GM18507 (cell line): ENCODE results near the gene DXO.
A peak's percentile ranks its signal among the peaks of the same experiment; 100 is the strongest.

Experiments used
- DNase-seq: peaks from one replicate; pipeline ENCODE4 v3.0.0; 2011; ENCODE audit warnings: low read depth; ENCODE audit not compliant: insufficient read length; ENCODE audit errors: extremely low spot score
- FAIRE-seq: peaks from 2 replicates; lab custom pipeline; 2011; peaks lifted over from hg19 to GRCh38; lab: Jason Lieb, UNC

Gene DXO

DNA sequence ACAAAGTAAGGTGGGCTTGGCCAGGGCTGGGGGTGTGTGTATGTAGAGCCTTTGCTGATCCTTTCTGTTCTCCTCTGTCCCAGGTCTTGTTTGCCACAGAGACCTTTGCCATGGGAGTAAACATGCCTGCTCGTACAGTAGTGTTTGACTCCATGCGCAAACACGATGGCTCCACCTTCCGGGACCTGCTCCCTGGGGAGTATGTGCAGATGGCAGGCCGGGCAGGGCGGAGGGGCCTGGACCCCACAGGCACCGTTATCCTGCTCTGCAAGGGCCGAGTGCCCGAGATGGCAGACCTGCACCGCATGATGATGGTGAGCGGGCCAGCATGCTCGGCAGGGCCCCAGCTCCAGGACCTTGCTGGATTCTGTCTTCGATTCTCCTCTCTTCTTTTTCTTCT, 6.2 kb downstream of the DXO start:
- DNase-seq = no peak
- FAIRE-seq = no peak

DNA sequence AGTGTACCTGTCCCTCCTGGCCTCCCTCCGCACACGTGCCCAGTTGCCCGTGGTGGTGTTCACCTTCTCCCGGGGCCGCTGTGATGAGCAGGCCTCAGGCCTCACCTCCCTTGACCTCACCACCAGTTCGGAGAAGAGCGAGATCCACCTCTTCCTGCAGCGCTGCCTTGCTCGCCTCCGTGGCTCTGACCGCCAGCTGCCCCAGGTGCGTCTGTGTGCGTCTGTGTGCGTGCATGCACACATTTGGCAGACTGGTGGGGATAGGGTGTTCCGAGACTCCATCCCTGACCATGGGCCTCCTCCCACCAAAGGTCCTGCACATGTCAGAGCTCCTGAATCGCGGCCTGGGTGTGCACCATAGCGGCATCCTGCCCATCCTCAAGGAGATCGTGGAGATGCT, 8.0 kb downstream of the DXO start:
- DNase-seq = no peak
- FAIRE-seq = no peak

DNA sequence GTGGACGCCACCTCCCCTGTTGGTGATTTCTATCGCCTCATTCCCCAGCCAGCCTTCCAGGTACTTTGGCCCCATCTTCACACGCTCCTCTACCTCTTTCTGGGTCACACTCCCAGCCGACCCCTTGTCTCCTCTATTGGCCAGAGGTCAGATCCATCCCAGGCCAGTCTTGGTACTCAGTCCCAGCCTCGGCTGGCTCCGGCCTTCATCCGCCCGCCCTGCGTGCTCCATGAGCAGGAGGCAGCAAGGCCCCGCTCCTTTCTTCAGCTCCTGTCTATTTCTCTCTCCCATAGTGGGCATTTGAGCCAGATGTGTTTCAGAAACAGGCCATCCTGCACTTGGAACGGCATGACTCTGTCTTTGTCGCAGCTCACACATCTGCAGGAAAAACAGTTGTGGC, 10.3 kb downstream of the DXO start:
- no peak for FAIRE-seq
- DNase-seq = no peak

DNA sequence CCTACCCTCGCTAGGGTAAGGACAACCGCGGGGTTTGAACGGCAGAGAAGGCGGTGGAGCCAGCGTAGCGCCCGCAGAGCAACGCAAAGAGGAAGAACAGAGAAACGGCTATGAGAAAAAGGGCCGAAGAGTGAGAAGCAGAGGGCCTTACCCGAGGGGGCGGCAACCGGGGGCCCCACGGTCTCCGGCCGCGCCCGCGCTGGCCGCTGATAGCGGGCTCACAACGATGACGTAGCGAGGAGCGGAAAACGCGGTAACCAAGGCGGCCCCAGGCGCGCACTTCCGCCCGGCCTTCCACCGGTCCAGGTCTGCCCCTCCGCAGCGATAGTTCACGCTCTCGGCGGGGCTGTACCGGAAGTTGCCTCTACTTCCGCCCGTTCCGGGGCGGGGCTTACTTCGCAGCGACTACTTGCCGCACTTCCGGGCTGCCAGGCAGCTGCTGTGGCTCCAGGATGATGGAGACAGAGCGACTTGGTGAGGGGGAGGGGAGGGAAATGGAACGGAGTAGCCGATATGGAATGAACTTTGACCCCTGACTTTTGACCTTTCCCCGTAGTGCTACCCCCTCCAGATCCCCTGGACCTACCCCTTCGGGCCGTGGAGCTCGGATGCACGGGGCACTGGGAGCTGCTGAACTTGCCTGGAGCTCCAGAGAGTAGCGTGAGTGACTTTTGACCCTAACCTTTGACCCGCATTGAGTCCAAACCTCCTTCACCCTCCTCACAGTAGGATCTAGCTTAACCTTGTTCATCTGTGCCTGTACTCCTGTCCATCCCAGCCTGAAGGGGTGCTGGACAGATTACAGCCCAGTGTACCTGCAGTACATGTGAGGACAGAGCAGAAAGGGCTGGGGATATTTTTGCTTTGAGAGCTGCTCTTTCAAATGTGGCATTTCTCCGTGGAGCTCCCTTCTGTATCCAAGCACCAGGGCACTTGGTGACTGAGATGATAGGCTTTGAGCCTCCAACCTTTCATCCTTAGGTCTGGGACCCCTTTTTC, 12.9 kb downstream of the DXO start, which contains the start of the genes NELFE and SKIC2:
NELFE (minus strand) TSS at position 231 of the 999 bp plus-strand sequence. CDS start 525 bp downstream, outside the sequence.
SKIC2 (plus strand) TSS at position 435 of the 999 bp plus-strand sequence; CDS start at position 453, 18 bp downstream.
- DNase-seq (peak; percentile 100), FAIRE-seq (peak; percentile 94)

DNA sequence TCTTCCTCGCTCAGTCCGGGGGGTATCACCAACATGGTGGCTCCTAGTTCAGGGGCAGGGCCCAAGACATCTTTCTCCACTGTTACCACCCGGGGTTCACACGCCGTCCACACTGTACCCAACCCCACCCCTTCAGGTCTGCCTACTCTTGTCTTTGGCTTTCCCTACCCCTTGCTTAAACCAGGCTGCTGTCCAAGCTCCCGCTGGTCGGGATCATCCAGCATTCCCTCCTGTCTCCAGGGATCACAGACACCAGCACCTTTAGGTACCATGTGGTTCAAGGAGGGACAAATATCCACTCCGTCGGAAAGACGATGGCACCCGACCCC, 13.6 kb downstream of the DXO start:
- DNase-seq (no peak), FAIRE-seq (no peak)

DNA sequence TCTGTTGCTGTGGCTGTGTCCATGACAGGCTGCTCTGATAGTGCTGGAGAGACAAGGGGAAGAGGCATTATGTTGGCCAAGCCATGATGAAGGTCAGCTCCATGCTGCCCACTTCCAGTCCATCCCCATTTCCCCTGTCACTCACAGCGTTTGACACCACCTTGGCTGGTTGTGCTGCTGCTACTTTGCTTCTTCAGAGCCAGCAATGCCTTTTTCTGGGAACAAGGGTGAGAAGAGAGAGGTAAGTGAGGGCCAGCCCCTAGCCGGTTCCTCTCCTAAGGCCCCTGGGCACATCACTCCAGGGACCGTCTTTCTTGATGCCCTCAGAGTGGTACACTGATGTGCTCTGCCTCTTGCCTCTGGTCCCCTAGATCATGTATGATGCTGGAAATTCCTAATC, 15.1 kb downstream of the DXO start:
- DNase-seq (no peak), FAIRE-seq (no peak)

DNA sequence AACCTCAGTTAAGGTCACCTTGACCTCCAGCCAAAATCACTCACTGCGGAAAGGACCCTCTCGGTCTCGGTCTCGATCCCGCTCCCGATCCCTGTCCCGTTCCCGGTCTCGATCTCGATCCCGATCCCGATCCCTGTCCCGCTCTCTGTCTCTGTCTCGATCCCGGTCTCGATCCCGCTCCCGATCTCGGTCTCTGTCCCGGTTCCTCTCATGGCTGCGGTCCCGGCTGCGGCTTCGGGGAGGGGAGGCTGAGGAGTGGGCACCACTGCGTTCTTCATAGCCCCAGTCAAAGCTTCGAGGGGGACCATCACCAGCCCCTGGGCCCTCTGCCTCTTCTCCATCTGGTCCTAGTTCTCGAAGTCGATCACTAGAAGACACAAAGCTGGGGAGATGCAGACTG, 17.4 kb downstream of the DXO start:
- FAIRE-seq = no peak
- DNase-seq = no peak

DNA sequence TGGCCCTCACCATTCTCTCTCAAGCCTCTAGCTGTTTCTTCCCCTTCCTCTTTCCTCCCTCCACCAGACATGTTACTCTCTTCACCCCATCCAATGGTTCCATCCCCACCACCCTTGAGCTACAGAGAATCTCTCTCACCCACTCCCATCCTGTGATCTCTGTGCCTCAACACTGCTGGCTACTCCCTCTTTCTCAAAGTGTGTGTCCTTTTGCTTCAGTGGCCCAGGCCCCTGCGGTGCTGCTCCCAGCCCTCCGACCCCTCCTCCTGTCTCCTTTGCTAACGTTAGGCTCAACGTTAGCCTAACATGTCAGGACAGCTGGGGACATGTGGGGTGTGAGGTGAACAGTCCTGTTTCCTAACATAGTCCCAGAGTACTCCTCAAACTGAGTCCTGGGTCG, 19.0 kb downstream of the DXO start:
- no peak for FAIRE-seq

DNA sequence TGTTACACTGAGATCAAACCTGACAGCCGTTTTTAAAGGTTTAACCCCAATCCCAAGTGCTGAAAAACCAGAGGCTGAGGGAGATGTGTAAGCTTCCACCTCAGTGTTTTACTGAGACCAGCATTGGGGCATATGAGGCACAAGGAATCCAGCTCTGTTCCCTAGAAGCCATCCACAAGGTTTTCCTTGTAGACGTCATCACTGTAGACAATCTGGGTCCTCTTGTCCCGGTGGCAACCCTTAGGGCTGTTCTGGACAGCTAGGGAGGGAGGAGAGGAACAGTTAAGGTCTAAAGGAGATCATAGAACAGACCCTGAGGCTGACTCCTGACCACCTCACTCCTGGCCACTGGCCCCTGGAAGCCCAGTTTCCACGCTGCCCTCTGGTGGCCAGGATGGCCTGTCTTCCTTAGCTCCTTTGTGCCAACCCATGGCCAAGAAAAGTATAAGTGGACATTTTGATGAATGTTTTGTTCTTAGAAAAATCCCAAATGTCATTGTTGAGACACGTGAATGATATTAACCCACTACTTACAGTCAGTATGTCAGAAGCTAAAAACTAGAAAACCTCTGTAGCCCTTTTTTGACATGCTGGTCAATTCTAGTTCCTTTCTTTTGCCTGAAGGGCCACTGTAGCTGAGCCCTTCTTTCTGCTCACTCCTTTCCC, 19.7 kb downstream of the DXO start:
- DNase-seq (no peak), FAIRE-seq (peak; percentile 5)

More for the DNA sequence above, 19.0 kb downstream of the DXO start:
- DNase-seq = no peak

DNA sequence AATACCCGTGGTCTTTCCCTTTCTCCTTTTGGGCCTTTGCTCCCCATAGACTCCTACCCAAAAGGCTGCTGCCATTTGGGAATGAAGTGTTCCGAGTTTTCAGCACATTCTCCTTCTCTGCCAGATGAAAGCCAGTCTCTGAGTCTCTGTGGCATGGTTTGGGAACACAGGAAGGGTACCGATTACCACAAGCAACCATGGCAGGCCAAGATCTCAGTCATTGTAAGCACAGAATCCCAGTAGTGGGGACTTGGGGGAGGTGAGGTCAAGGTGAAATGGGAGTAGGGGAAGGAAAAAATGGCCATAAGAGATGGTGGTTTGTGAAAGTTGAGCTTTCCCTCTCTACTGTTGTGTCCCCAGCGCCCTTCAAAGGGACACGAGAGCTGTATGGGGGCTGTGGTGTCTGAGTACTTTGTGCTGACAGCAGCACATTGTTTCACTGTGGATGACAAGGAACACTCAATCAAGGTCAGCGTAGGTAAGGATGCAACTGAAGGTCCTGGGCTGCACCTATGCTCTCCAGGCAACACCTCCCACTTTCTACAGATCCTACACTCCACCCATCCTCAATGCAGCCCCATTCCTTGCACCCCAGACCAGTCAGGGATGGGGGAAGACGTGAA, 21.9 kb downstream of the DXO start:
- FAIRE-seq (no peak), DNase-seq (no peak)

DNA sequence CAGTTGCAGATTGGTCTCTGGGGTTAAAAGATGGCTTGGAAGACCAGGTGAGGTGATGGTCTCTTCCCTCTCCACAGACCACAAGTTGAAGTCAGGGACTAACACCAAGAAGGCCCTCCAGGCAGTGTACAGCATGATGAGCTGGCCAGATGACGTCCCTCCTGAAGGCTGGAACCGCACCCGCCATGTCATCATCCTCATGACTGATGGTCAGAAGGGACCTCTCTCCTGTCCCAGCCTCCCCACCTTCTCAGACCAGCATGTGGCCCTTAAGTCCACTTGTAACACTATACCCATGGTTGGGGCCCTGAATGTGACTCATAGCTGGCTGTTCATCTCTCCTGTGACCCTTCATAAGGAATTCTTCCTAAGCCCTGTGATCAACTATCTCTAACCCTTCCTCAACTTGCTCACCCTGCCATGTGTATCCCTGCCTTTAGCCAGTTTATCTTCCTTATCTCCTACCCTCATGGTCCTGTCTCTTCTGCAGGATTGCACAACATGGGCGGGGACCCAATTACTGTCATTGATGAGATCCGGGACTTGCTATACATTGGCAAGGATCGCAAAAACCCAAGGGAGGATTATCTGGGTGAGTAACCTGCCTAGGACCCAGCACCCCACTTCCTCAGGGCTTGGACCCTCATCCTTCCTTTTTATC, 23.1 kb downstream of the DXO start:
- DNase-seq (no peak), FAIRE-seq (no peak)

DNA sequence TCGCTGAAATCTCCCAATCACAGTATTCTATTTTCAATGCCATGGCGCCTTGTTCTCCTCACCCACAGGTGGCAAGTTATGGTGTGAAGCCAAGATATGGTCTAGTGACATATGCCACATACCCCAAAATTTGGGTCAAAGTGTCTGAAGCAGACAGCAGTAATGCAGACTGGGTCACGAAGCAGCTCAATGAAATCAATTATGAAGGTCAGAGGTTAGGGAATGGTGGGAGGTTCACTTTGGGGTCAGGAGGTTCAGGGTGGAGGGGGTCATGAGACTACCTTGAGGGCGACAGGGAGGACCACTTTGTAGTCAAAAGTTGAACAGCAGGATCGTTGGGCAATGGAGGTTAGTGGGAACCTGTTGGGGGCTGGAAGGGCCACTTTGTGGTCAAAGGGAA, 23.6 kb downstream of the DXO start:
- FAIRE-seq = no peak
- no peak for DNase-seq

DNA sequence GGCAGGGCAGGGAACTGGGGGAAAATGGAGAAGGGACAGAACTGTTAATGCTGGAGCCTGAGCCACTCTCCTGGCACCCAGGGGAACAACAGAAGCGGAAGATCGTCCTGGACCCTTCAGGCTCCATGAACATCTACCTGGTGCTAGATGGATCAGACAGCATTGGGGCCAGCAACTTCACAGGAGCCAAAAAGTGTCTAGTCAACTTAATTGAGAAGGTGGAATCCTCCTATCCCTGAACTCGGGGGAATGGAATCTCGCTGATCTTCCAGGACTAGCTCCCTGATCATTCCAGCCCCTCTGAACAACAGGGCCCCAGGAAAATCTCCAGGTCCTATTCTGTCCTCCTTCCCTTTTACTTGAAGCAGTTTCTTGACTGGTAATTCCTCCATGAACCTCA, 24.1 kb downstream of the DXO start:
- DNase-seq = no peak
- no peak for FAIRE-seq

DNA sequence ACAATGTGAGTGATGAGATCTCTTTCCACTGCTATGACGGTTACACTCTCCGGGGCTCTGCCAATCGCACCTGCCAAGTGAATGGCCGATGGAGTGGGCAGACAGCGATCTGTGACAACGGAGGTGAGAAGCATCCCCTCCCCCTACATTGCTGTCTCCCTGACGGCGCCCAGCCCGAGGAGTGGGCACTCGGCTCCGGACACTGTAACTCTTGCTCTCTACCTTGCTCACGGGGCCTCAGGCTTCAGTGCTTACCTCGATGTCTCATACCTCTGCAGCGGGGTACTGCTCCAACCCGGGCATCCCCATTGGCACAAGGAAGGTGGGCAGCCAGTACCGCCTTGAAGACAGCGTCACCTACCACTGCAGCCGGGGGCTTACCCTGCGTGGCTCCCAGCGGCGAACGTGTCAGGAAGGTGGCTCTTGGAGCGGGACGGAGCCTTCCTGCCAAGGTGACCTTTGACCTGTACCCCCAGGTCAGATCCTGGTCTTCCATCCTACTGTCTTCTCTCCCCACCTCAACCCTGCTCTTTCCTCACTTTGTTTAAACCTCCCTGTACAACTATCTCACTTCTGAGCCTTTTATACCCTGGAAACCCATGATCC, 24.8 kb downstream of the DXO start:
- FAIRE-seq = no peak

DNA sequence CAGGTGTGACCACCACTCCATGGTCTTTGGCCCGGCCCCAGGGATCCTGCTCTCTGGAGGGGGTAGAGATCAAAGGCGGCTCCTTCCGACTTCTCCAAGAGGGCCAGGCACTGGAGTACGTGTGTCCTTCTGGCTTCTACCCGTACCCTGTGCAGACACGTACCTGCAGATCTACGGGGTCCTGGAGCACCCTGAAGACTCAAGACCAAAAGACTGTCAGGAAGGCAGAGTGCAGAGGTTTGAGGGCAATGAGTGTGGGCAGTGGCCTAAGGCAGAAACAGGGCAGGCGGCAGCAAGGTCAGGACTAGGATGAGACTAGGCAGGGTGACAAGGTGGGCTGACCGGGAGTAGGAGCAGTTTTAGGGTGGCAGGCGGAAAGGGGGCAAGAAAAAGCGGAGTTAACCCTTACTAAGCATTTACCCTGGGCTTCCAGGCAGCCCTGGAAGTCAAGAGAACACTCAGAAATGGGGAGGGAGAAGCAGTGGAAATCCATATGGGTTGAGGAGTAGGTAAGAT, 25.5 kb downstream of the DXO start:
- FAIRE-seq (no peak), DNase-seq (no peak)

More for the DNA sequence above, 24.8 kb downstream of the DXO start:
- DNase-seq = no peak

DNA sequence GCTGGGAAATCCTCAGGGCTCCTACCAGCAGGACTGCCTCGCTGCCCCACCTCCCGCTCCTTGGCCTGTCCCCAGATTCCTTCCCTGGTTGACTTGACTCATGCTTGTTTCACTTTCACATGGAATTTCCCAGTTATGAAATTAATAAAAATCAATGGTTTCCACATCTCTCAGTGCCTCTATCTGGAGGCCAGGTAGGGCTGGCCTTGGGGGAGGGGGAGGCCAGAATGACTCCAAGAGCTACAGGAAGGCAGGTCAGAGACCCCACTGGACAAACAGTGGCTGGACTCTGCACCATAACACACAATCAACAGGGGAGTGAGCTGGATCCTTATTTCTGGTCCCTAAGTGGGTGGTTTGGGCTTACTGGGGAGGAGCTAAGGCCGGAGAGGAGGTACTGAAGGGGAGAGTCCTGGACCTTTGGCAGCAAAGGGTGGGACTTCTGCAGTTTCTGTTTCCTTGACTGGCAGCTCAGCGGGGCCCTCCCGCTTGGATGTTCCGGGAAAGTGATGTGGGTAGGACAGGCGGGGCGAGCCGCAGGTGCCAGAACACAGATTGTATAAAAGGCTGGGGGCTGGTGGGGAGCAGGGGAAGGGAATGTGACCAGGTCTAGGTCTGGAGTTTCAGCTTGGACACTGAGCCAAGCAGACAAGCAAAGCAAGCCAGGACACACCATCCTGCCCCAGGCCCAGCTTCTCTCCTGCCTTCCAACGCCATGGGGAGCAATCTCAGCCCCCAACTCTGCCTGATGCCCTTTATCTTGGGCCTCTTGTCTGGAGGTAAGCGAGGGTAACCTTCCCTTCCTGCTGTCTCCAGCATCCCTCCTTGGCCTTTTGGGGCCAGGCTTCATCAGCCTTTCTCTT, 26.2 kb downstream of the DXO start, which contains the start of gene CFB:
CFB (plus strand) TSS at position 589 of the 863 bp plus-strand sequence; CDS start at position 716, 127 bp downstream.
- FAIRE-seq = no peak
- DNase-seq = no peak

DNA sequence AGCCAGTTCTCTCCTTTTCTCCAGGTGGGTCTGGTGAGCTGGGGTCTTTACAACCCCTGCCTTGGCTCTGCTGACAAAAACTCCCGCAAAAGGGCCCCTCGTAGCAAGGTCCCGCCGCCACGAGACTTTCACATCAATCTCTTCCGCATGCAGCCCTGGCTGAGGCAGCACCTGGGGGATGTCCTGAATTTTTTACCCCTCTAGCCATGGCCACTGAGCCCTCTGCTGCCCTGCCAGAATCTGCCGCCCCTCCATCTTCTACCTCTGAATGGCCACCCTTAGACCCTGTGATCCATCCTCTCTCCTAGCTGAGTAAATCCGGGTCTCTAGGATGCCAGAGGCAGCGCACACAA, 26.8 kb downstream of the DXO start:
- FAIRE-seq (no peak), DNase-seq (no peak)

DNA sequence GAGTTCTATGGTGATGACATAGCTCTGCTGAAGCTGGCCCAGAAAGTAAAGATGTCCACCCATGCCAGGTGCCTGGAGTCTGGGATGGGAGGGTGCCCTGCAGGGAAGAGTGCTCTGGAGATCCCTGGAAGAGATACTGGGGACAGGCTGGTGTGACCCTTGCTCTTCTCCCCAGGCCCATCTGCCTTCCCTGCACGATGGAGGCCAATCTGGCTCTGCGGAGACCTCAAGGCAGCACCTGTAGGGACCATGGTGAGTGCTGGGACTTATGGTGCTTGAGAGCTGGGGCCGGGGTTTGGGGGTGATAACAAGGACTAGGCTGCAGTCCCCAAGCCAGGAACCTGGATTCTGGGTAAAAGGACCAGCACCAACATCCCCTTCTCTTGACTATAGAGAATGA, 28.2 kb downstream of the DXO start:
- no peak for DNase-seq
- FAIRE-seq = no peak
